ENCODE measurements around the gene CRIM1.

CRIM1 gene

DNA sequence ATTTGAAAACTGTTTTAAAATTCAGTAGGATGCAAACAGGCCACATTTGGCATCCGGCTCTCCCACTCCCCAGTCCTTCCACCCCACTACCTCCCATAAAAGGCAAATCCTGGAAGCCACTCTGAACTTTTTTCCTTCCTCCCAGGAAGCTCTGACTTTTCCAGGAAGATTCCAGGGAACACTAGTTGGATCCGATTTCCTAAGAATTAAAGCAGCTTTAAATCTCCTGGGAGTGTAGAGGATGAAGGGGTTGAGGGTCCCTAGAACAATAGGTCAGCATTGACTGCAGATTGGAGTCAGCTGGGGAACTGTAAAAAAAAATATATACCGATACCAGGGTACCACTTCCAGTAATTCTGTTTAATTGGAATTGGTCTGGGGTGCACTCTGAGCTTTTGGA, 76.9 kb downstream of the CRIM1 start:
- Mint-ChIP-seq H3K9me3 (no peaks in the 10 kb centered on the region), H3K27ac (no peak overlapping the region), H3K4me3 (no peak overlapping the region)

DNA sequence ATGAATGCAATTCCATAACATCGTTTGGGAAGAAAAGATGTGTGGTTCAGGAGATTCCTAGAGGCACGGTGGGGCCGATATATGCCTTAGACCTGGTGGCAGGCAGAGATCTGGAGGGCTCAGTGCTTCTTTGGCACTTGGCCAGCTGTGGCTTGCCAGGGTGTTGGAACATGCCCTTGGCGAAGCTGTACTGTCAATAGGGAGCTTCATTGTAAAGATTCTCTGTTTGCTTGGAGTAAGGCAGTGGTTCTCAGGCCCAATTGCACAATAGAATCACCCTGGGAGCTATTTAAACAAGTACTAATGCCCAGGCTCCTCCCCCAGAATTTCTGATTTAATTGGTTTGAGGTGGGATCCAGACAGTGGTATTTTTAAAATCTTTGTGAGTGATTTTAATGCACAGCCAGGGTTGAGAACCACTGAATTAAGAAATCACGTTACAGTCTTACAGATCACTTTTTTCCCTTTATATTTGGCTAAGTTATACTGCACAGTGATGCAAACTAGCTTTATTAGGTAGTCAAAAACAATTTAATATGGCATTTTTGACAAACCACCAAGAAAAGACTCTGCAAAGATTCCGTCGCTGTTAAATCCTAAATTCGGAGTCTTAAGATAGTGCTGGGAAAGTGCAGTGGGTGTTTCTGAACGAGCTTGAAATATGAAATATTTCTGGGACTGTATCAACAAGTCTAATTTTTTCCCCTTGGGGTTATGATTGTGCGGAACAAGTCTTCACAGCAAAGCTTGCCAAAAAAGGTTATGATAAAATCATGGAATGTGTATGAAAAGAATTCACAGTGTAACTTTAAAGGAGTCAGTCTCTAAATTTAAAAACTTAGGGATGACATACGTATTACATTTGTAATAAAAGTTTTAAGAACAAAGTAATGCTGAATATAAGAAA, 78.0 kb downstream of the CRIM1 start:
- H3K4me3 Mint-ChIP-seq = no peak overlapping the region
- no peaks in the 10 kb centered on the region for H3K9me3 Mint-ChIP-seq
- H3K27me3 Mint-ChIP-seq = no peaks in the 10 kb centered on the region
- H3K36me3 Mint-ChIP-seq (ENCODE audit: low read depth) = peaks cover 2% of the 10 kb centered on the region
- H3K27ac Mint-ChIP-seq = no peak overlapping the region
- H3K4me1 Mint-ChIP-seq (ENCODE audit: low read depth) = no peaks in the 10 kb centered on the region

More for the DNA sequence above, 76.9 kb downstream of the CRIM1 start:
- Mint-ChIP-seq H3K27me3 (no peaks in the 10 kb centered on the region), H3K36me3 (ENCODE audit: low read depth) (peaks cover 4% of the 10 kb centered on the region), H3K4me1 (ENCODE audit: low read depth) (no peaks in the 10 kb centered on the region)

DNA sequence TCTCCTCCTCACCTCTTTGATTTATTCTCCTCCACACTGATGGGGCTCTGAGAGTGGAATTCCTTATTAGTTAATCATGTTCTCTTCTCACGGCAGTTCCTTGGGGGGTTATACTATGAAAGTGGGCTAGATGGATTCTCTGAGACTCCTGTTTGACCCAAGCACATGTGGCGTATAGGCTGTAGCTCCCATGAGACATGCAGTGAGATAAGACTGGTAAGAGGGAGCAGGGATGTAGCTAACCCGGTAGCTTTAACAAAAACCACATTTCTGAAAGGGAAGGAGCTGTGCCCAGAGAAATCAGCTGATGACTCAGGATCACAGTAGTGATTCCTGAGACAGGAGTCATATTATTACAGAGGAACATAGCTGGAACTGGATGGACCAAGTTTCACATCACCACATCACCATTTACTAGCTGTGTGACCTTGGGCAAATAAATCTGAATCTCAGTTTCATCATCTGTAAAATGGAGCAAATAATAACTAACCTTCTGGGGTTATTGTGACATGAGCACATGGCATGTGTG, 82.9 kb downstream of the CRIM1 start:
- Mint-ChIP-seq H3K9me3 (no peaks in the 10 kb centered on the region), H3K27ac (no peak overlapping the region), H3K4me1 (ENCODE audit: low read depth) (peaks cover 11% of the 10 kb centered on the region), H3K36me3 (ENCODE audit: low read depth) (peaks cover 23% of the 10 kb centered on the region), H3K27me3 (no peaks in the 10 kb centered on the region), H3K4me3 (no peak overlapping the region)

DNA sequence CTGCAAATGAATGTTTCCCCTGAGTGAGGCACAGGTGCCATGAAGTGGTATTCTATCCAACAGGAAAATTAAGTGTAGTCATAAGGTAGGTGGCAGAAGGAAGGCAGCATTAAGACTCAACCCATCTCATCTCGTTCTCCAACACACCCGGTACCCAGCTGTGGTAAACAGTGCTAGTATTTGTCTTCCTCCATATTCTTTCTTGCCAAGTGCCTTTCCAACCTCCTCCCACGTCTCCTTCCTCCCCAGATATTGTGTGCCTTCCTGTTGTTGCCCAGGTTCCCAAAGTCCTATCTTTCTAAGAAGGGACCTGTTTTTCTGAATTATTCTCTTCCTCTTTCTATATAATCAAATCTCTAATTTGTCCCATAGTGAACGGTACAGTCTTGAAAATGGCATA, 83.5 kb downstream of the CRIM1 start:
- H3K27me3 Mint-ChIP-seq = no peaks in the 10 kb centered on the region
- no peak overlapping the region for H3K4me3 Mint-ChIP-seq
- H3K27ac Mint-ChIP-seq = no peak overlapping the region
- H3K36me3 Mint-ChIP-seq (ENCODE audit: low read depth) = peaks cover 24% of the 10 kb centered on the region
- no peaks in the 10 kb centered on the region for H3K9me3 Mint-ChIP-seq
- peaks cover 11% of the 10 kb centered on the region for H3K4me1 Mint-ChIP-seq (ENCODE audit: low read depth)

DNA sequence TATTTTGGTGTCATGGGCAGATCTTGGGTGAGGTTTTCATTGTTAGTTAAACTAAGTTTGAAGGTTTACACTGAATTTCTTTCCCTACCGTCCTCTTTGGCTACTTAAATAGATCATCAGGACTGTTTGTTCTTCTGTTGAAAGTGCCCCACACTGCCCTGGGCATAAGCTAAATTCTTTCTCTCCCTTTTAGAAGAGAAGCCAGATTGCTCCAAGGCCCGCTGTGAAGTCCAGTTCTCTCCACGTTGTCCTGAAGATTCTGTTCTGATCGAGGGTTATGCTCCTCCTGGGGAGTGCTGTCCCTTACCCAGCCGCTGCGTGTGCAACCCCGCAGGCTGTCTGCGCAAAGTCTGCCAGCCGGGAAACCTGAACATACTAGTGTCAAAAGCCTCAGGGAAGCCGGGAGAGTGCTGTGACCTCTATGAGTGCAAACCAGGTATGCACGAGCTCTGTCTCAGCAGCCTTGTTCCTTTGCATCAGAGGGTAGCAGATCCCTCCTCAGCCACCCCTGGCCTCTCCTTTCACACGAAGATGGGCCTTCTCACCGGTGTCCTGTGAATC, 85.6 kb downstream of the CRIM1 start:
- Mint-ChIP-seq H3K36me3 (ENCODE audit: low read depth) (peaks cover 33% of the 10 kb centered on the region), H3K27me3 (no peaks in the 10 kb centered on the region), H3K4me1 (ENCODE audit: low read depth) (peaks cover 11% of the 10 kb centered on the region), H3K9me3 (no peaks in the 10 kb centered on the region), H3K27ac (no peak overlapping the region), H3K4me3 (no peak overlapping the region)

DNA sequence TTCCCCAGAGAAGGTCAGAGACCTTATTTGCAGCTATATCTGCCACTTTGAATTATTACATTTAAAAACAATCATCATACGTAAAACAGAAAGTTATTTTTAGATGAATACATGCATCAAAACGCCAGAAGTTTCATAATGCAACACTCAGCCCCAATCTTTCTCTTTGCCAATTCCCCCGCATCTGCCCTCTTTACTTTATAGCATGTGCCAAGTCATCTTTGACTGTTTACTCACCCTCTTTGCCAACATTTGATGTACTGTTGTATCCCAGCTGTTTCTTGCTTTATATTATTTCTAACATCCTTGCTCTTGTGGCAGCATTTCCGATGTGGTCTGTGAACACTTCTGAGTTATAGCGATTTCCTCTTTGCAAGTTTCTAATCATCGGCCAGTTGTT, 86.2 kb downstream of the CRIM1 start:
- H3K27me3 Mint-ChIP-seq = no peaks in the 10 kb centered on the region
- H3K4me3 Mint-ChIP-seq = peak overlapping the region; percentile 7
- no peak overlapping the region for H3K27ac Mint-ChIP-seq
- H3K4me1 Mint-ChIP-seq (ENCODE audit: low read depth) = peaks cover 11% of the 10 kb centered on the region
- H3K9me3 Mint-ChIP-seq = no peaks in the 10 kb centered on the region
- peaks cover 33% of the 10 kb centered on the region for H3K36me3 Mint-ChIP-seq (ENCODE audit: low read depth)

DNA sequence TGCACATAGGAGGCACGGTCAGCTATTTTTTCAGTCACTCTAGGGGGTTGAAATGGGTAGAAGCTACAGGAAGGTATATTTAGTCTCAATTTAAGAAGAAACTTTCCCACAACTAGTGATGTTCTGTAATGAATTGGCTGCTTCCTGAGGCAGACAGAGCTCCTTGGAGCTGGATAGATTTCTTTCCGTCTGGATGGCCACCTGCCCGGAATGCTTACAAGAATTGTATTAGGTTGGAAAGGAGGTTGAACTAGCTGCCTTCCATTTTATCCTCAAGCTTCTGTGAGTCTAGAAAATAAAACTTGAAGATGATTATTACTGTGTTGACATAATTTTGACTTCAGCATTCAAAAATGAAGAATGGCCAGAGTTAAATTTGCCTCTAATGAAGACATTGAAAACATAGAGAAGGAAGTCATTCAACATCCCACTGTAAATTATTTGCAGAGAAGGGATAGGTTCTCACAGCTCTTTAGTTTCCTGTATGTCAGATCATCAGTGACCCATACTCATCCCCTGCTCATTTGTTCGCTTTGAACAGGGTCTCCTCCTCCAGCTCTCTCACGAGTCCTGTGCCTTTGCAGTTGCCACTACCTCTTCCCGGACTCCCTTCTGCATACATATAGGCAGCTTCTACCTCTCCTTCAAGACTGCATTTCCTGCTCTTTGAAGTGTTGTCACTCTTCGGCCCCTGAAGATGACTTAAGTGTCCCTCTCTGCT, 88.8 kb downstream of the CRIM1 start:
- H3K27me3 Mint-ChIP-seq = no peaks in the 10 kb centered on the region
- no peak overlapping the region for H3K4me3 Mint-ChIP-seq
- H3K36me3 Mint-ChIP-seq (ENCODE audit: low read depth) = peaks cover 45% of the 10 kb centered on the region
- no peaks in the 10 kb centered on the region for H3K9me3 Mint-ChIP-seq
- no peak overlapping the region for H3K27ac Mint-ChIP-seq
- peaks cover 11% of the 10 kb centered on the region for H3K4me1 Mint-ChIP-seq (ENCODE audit: low read depth)

DNA sequence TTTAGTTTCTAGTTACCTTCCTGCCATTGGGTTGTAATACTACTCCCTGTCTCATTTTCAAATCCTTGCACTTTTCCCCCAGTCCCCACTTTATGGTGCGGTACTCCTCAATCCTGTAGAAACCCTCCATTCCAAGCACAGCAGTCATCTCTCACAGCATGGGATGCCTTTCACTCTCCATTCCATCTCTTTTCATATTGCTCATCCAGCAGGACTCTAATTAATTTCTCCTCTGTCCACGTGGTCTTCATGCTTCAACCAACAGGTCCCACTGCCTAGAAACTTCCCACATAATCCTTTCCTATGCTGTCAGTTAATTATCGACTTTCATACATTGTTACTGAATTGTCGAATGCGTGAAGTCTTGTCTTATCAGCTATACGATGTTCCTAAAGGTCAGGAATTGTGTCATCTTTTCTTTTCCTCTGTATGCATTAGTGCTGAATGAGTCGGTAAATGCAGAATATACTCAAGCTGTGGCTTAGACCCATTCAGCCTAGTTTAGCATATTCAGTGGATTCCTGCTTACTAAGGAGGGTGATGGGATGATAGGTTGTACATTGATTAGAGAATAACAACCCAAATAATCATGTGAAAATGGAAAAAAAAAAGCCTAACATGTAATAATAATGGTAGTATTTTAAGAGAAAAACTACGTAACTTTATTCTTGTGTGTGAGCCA, 89.7 kb downstream of the CRIM1 start:
- H3K36me3 Mint-ChIP-seq (ENCODE audit: low read depth) = peaks cover 45% of the 10 kb centered on the region
- H3K9me3 Mint-ChIP-seq = no peaks in the 10 kb centered on the region
- no peaks in the 10 kb centered on the region for H3K27me3 Mint-ChIP-seq
- H3K4me3 Mint-ChIP-seq = no peak overlapping the region
- H3K27ac Mint-ChIP-seq = no peak overlapping the region
- peaks cover 11% of the 10 kb centered on the region for H3K4me1 Mint-ChIP-seq (ENCODE audit: low read depth)

DNA sequence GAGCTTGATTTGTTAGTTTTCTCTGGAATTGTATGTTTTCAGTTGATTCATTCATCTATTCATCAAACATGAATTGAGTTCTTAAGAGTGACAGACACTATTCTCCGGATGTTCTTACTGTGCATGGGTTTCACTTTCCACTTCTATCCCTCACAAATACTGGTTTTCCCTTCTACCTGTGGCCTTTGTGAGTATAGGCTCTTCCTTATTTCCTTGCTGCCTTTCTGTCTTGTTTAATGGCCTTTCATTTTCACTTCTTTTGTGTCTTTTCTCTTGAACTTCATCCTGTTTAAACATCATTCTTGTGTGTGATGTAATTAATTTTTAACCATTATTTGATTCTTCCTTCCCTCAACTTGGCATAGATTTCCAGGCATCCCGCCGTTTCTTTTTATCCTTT, 90.7 kb downstream of the CRIM1 start:
- peaks cover 11% of the 10 kb centered on the region for H3K4me1 Mint-ChIP-seq (ENCODE audit: low read depth)
- H3K27ac Mint-ChIP-seq = no peak overlapping the region
- no peak overlapping the region for H3K4me3 Mint-ChIP-seq
- peaks cover 44% of the 10 kb centered on the region for H3K36me3 Mint-ChIP-seq (ENCODE audit: low read depth)
- no peaks in the 10 kb centered on the region for H3K9me3 Mint-ChIP-seq
- no peaks in the 10 kb centered on the region for H3K27me3 Mint-ChIP-seq

DNA sequence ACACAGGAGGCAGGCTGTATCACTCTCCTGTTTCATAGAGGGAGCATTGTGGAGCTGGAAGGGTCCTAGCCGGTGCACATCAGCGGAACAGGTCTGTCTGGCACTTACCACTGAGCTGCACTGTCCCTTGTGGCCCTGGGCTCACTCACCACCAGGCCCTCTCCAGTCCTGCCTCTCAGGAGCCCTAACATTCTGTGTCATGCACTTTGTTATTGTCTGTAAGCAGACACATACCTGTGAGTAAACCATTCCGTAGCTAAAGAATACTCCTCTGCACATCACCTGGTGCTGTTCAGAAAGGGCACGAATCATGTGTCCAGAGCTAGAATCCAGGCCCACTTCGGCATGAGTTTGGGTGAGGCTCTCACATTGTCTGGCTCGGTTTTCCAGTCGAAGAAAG, 93.6 kb downstream of the CRIM1 start:
- Mint-ChIP-seq H3K9me3 (no peaks in the 10 kb centered on the region), H3K36me3 (ENCODE audit: low read depth) (peaks cover 32% of the 10 kb centered on the region), H3K4me3 (no peak overlapping the region), H3K4me1 (ENCODE audit: low read depth) (no peaks in the 10 kb centered on the region), H3K27ac (no peak overlapping the region), H3K27me3 (no peaks in the 10 kb centered on the region)

DNA sequence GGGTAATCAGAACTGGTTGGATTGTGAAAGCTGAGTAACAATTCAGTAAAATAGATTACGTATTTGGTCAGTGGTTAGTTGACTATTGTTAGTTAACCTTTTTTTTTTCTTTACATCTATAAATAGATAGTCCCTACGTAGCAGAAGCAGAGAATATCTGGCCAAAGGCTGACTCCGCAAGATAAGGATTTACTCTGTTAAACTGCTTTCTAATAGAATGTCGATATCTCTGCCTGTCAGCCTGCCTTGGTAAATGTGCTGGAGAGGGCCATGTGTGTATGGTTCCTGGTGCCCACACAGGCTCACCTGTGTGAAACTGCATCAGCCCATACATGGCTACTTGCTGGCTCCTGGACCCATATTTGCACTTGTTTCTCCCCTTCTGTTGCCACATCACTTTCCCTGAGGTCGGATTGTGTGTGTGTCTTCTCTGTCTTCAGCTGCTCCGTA, 94.4 kb downstream of the CRIM1 start:
- H3K4me1 Mint-ChIP-seq (ENCODE audit: low read depth) = no peaks in the 10 kb centered on the region
- no peaks in the 10 kb centered on the region for H3K9me3 Mint-ChIP-seq
- no peaks in the 10 kb centered on the region for H3K27me3 Mint-ChIP-seq
- peaks cover 28% of the 10 kb centered on the region for H3K36me3 Mint-ChIP-seq (ENCODE audit: low read depth)
- H3K4me3 Mint-ChIP-seq = no peak overlapping the region
- no peak overlapping the region for H3K27ac Mint-ChIP-seq

DNA sequence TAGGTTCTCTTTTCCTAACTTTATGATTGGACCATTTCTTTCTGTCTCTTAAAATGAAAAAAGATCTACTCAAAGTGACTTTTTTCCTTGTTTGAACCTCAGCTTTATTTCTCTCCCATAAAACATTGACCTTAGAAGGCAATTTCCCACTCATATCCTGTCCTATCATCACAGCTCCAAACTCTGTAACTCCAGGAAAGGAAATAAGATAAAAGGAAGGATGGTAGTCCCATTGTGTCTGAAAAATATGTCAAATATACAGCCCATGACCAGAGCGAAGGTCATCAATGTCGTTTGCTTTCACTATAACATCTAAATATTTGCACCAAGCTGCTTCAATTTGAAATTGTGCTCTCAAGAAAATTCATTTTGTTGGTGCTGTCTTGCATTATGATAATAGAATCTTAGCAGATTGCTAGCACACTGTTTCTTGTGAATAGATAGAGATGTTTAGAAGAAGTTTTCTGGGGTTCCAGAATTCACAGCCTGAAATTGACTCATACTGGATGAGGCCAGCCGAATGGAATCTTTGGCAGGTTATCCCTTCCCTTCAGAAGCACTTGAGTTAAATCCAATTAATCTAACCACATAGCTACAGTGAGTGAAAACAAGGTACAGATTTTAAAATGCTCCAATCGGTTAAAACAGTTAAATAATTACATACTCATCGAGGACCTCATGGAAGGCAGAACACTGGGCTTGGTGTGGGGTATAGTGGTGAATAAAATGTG, 95.1 kb downstream of the CRIM1 start:
- no peaks in the 10 kb centered on the region for H3K4me1 Mint-ChIP-seq (ENCODE audit: low read depth)
- H3K4me3 Mint-ChIP-seq = no peak overlapping the region
- no peaks in the 10 kb centered on the region for H3K9me3 Mint-ChIP-seq
- peaks cover 23% of the 10 kb centered on the region for H3K36me3 Mint-ChIP-seq (ENCODE audit: low read depth)
- no peaks in the 10 kb centered on the region for H3K27me3 Mint-ChIP-seq
- no peak overlapping the region for H3K27ac Mint-ChIP-seq

DNA sequence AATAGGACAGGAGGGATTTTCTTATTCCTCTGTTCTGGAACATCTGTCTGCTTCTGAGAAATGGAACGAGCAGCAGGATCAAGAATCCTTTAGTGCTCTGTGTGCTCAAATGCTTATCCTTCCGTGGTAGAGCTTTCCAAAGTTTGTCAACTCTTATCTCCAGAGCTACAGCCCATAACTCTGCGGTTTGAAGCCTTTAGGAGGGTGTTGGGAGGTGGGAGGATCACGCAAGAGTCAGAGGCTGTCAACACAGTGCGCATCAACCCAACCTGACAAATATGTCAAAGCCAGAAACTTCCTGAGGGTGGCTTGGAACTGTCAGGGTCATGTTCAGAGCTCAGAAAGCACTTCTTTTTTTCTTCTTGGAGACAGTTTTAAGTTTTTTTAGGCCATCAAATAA, 95.9 kb downstream of the CRIM1 start:
- no peaks in the 10 kb centered on the region for H3K4me1 Mint-ChIP-seq (ENCODE audit: low read depth)
- no peaks in the 10 kb centered on the region for H3K9me3 Mint-ChIP-seq
- H3K36me3 Mint-ChIP-seq (ENCODE audit: low read depth) = peaks cover 23% of the 10 kb centered on the region
- no peak overlapping the region for H3K27ac Mint-ChIP-seq
- no peaks in the 10 kb centered on the region for H3K27me3 Mint-ChIP-seq
- H3K4me3 Mint-ChIP-seq = no peak overlapping the region

DNA sequence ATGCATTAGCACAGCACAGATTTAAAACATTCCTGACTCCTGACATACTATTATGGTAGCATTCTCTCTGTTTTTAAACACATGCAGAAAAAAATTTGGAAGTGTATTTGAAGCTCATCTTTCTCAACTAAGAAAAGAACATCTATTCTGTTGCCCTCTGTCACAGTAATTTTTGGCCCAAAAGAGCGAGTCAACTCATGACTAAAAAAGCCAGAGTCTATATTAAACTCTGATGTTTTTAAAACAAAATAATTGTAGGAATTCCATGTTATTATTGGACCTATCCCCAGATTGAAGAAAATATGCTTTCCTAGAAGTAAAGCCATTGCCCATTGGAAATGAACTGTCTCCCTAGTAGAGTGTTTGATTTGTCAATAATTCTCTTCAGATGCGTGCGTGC, 96.7 kb downstream of the CRIM1 start:
- H3K9me3 Mint-ChIP-seq = no peaks in the 10 kb centered on the region

More for the DNA sequence above, 96.7 kb downstream of the CRIM1 start:
- no peak overlapping the region for H3K27ac Mint-ChIP-seq
- H3K4me3 Mint-ChIP-seq = no peak overlapping the region
- H3K27me3 Mint-ChIP-seq = no peaks in the 10 kb centered on the region
- no peaks in the 10 kb centered on the region for H3K4me1 Mint-ChIP-seq (ENCODE audit: low read depth)
- peaks cover 23% of the 10 kb centered on the region for H3K36me3 Mint-ChIP-seq (ENCODE audit: low read depth)

Data from stimulated activated naive CD8-positive, alpha-beta T cell treated with anti-CD3 and anti-CD28 coated beads, Interleukin-15, Interleukin-2, amounts not matched to agents 100 ng/mL and 50 ng/mL, for 24 hours (primary cell).